ENCODE measurements around the gene ITGA7. TPM values are rescaled to one million over a fixed set of nuclear protein-coding genes. Genes with fewer than 3 reads are reported as not detected.

The ITGA7 gene
- total and polyA plus RNA-seq, 2 of the 4 experiments (the other 2 are of a cell fraction): 3.9 to 15.7 TPM

DNA sequence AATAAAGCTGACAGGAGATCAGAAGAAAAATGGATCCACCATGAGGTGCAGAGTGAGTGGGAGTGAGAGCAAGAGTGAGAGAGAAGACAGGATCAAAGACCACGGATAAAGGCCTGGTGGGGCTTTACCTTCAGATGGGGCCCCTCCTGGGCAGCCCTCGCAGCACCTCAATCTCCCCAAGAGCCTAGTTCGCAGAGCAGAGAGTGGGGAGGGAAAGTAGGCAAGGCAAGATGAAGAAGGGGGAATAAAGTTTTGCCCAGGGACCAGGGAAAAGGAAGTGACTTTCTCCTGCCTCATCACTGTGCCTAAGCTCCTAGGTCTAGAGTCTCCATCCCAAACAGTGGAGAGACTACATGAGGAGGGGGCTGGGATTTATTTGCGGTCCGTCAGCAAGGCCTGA is 60.7 kb downstream of the ITGA7 start:
- Histone ChIP-seq H3K4ac (ENCODE audit: low read depth, low read length) (no peak overlapping the region), H2BK120ac (ENCODE audit: low read depth, low read length) (no peak overlapping the region), H3K14ac (replicated peaks; ENCODE audit: low read depth, low read length) (no peak overlapping the region), H3K4me2 (ENCODE audit: low read depth, low read length) (no peak overlapping the region), H4K5ac (ENCODE audit: low read depth, low read length) (no peak overlapping the region), H3K4me1 (ENCODE audit: control insufficient read depth, insufficient read depth, low read length) (no peaks in the 10 kb centered on the region), H3K79me1 (ENCODE audit: low read depth in 1 of 2, low read length in 2 of 2) (no peaks in the 10 kb centered on the region), H3K9me1 (ENCODE audit: insufficient read depth, low read length) (no peaks in the 10 kb centered on the region), H2BK15ac (ENCODE audit: low read depth, low read length) (no peak overlapping the region), H2AK9ac (replicated peaks; ENCODE audit: low read depth, low read length, poor library complexity) (no peak overlapping the region), H3K36me3 (ENCODE audit: control insufficient read depth, insufficient read depth, low read length) (no peaks in the 10 kb centered on the region), H3K9me3 (ENCODE audit: control insufficient read depth, insufficient read depth, low read length) (no peaks in the 10 kb centered on the region), H3K4me3 (ENCODE audit: insufficient read depth, low read depth, low read length) (no peak overlapping the region), H3K18ac (ENCODE audit: low read depth, low read length) (no peak overlapping the region), H3K27me3 (ENCODE audit: control insufficient read depth, insufficient read depth, low read length) (peaks cover 13% of the 10 kb centered on the region), H3K27ac (ENCODE audit: insufficient read depth, low read length) (no peak overlapping the region), H2AK5ac (ENCODE audit: low read depth, low read length) (no peak overlapping the region), H3K56ac (ENCODE audit: extremely low read depth, insufficient read depth, low read length) (no peak overlapping the region), H3K23ac (ENCODE audit: low read depth, low read length) (no peak overlapping the region), H2BK5ac (ENCODE audit: low read depth, low read length, poor library complexity, severe bottlenecking) (no peak overlapping the region), H3K9ac (ENCODE audit: low read depth, low read length) (no peak overlapping the region), H2AFZ (replicated peaks; ENCODE audit: low read length, poor library complexity) (no peak overlapping the region), H4K20me1 (ENCODE audit: insufficient read depth, low read length) (no peaks in the 10 kb centered on the region), H2BK20ac (ENCODE audit: low read depth, low read length) (no peak overlapping the region), H4K8ac (ENCODE audit: low read depth in 2 of 2, low read length in 2 of 2) (no peak overlapping the region; a peak in 1 of 4 replicates), H4K91ac (ENCODE audit: insufficient read depth, low read depth, low read length) (no peak overlapping the region)
- no TSS peak for BruUV-seq (replicated peaks)
- no peak for DNase-seq
- dilution Hi-C loops (cut with HindIII; ENCODE audit: low sequenced_read_pairs, unreplicated experiment) (no loop called here), in situ Hi-C loops (cut with MboI; ENCODE audit: low sequenced_read_pairs) (no loop called here), intact Hi-C loops (cut with micrococcal nuclease) (no loop called here)
- ChIA-PET CTCF (interaction anchor here (0.6 to 1.8 kb wide), 4 partner anchors 9 to 74 kb away, joined by 3 to 12 read pairs (median 4); no protein-coding TSS in a partner anchor), POLR2A (ENCODE audit: unreplicated experiment) (no interaction called here)
- TF ChIP-seq RAD21 (IDR thresholded peaks at IDR 0.05; ENCODE audit: low read length): no peak
- no peak for TF ChIP-seq MXI1 (IDR thresholded peaks at IDR 0.05; ENCODE audit: borderline replicate concordance, low read depth, low read length)
- no peak for TF ChIP-seq MAFK (IDR thresholded peaks at IDR 0.05; ENCODE audit: low read depth, low read length)
- TF ChIP-seq, protein P1, sequence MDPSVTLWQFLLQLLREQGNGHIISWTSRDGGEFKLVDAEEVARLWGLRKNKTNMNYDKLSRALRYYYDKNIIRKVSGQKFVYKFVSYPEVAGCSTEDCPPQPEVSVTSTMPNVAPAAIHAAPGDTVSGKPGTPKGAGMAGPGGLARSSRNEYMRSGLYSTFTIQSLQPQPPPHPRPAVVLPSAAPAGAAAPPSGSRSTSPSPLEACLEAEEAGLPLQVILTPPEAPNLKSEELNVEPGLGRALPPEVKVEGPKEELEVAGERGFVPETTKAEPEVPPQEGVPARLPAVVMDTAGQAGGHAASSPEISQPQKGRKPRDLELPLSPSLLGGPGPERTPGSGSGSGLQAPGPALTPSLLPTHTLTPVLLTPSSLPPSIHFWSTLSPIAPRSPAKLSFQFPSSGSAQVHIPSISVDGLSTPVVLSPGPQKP (IDR thresholded peaks at IDR 0.05; ENCODE audit: borderline replicate concordance, low read depth, low read length): no peak
- no peak for TF ChIP-seq CEBPB (IDR thresholded peaks at IDR 0.05; ENCODE audit: low read depth, low read length)
- TF ChIP-seq FOS (IDR thresholded peaks at IDR 0.05; ENCODE audit: low read depth, low read length): no peak
- no peak for TF ChIP-seq BHLHE40 (IDR thresholded peaks at IDR 0.05; ENCODE audit: low read depth, low read length)
- no peak for TF ChIP-seq CHD1 (IDR thresholded peaks at IDR 0.05; ENCODE audit: low read depth, low read length)
- no peak for TF ChIP-seq RCOR1 (IDR thresholded peaks at IDR 0.05; ENCODE audit: insufficient replicate concordance, low read length)
- TF ChIP-seq RFX5 (IDR thresholded peaks at IDR 0.05; ENCODE audit: low read depth, low read length): no peak
- TF ChIP-seq, protein P2, sequence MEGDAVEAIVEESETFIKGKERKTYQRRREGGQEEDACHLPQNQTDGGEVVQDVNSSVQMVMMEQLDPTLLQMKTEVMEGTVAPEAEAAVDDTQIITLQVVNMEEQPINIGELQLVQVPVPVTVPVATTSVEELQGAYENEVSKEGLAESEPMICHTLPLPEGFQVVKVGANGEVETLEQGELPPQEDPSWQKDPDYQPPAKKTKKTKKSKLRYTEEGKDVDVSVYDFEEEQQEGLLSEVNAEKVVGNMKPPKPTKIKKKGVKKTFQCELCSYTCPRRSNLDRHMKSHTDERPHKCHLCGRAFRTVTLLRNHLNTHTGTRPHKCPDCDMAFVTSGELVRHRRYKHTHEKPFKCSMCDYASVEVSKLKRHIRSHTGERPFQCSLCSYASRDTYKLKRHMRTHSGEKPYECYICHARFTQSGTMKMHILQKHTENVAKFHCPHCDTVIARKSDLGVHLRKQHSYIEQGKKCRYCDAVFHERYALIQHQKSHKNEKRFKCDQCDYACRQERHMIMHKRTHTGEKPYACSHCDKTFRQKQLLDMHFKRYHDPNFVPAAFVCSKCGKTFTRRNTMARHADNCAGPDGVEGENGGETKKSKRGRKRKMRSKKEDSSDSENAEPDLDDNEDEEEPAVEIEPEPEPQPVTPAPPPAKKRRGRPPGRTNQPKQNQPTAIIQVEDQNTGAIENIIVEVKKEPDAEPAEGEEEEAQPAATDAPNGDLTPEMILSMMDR (conservative IDR thresholded peaks at IDR 0.05; ENCODE audit: low read depth, low read length): no peak
- TF ChIP-seq POLR2A (IDR thresholded peaks at IDR 0.05; ENCODE audit: low read depth, low read length): no peak
- TF ChIP-seq, protein P3, sequence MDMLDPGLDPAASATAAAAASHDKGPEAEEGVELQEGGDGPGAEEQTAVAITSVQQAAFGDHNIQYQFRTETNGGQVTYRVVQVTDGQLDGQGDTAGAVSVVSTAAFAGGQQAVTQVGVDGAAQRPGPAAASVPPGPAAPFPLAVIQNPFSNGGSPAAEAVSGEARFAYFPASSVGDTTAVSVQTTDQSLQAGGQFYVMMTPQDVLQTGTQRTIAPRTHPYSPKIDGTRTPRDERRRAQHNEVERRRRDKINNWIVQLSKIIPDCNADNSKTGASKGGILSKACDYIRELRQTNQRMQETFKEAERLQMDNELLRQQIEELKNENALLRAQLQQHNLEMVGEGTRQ (IDR thresholded peaks at IDR 0.05; ENCODE audit: low read depth, low read length): no peak
- no peak for TF ChIP-seq MAZ (IDR thresholded peaks at IDR 0.05; ENCODE audit: borderline replicate concordance, low read depth, low read length)
- TF ChIP-seq NFE2L2 (IDR thresholded peaks at IDR 0.05; ENCODE audit: low read depth, low read length): no peak
- TF ChIP-seq SMC3 (IDR thresholded peaks at IDR 0.05; ENCODE audit: low read depth, low read length): no peak
- ATAC-seq (ENCODE audit: low read depth): no peak
- WGBS, 2 experiments (ENCODE audit: extremely low coverage in 2 of 2, insufficient read length in 1 of 2): 70% methylated on average over 2 of the region's 5 CpGs; no CpG with 5 or more reads in 1 of the 2 experiments

Data from IMR-90 (cell line).